HepG2 (cell line): Measurements from ENCODE around the gene ADIPOR2. TPM values are rescaled to one million over a fixed set of nuclear protein-coding genes. Genes with fewer than 3 reads are reported as not detected.
A peak's percentile ranks its signal among the peaks of the same experiment; 100 is the strongest.

Experiments used
- ATF6 ChIP-seq: sonication (generic); formaldehyde crosslinking; conservative IDR thresholded peaks from 2 replicates; pipeline ENCODE4 v1.4.0; 2020; ENCODE audit warnings: missing genetic modification reagents
- FOXA3 ChIP-seq: IDR thresholded peaks from 2 replicates; pipeline ENCODE4 v1.6.1; 2016; ENCODE audit warnings: missing genetic modification reagents, missing compliant biosample characterization
- MAX ChIP-seq: IDR thresholded peaks from 2 replicates; pipeline ENCODE4 v1.6.1; 2012; ENCODE audit warnings: inconsistent platforms
- PRDM15 ChIP-seq: sonication (generic); formaldehyde crosslinking; IDR thresholded peaks from 2 replicates; pipeline ENCODE4 v1.4.0; 2020; ENCODE audit warnings: missing genetic modification reagents
- RCOR2 ChIP-seq: IDR thresholded peaks from 2 replicates; pipeline ENCODE4 v1.6.1; 2016; ENCODE audit warnings: missing biosample characterization, missing genetic modification reagents
- RERE ChIP-seq: IDR thresholded peaks from 2 replicates; pipeline ENCODE4 v1.6.1; 2016; ENCODE audit warnings: low read depth, missing genetic modification reagents, missing compliant biosample characterization
- SAP130 ChIP-seq: IDR thresholded peaks from 2 replicates; pipeline ENCODE4 v1.6.1; 2016; ENCODE audit warnings: low read depth
- SKIL ChIP-seq: sonication (generic); formaldehyde crosslinking; IDR thresholded peaks from 2 replicates; pipeline ENCODE4 v1.8.0; 2022; ENCODE audit warnings: missing genetic modification reagents, mild to moderate bottlenecking, moderate library complexity, borderline replicate concordance
- SMAD9 ChIP-seq: sonication (generic); formaldehyde crosslinking; IDR thresholded peaks from 2 replicates; pipeline ENCODE4 v1.5.1; 2020; ENCODE audit warnings: mild to moderate bottlenecking, missing genetic modification reagents
- ZFP37 ChIP-seq: sonication (generic); formaldehyde crosslinking; IDR thresholded peaks from 2 replicates; pipeline ENCODE4 v1.4.0; 2020; ENCODE audit warnings: missing genetic modification reagents, borderline replicate concordance
- ZNF3 ChIP-seq: IDR thresholded peaks from 2 replicates; pipeline ENCODE4 v1.7.0; 2017; ENCODE audit warnings: inconsistent platforms
- ZNF512 ChIP-seq: sonication (generic); formaldehyde crosslinking; IDR thresholded peaks from 2 replicates; pipeline ENCODE4 v1.4.0; 2020; ENCODE audit warnings: mild to moderate bottlenecking, missing genetic modification reagents
- ZNF572 ChIP-seq: sonication (generic); formaldehyde crosslinking; IDR thresholded peaks from 2 replicates; pipeline ENCODE4 v1.5.1; 2020; ENCODE audit warnings: mild to moderate bottlenecking, missing genetic modification reagents
- ZNF879 ChIP-seq: sonication (generic); formaldehyde crosslinking; IDR thresholded peaks from 2 replicates; pipeline ENCODE4 v1.8.1; 2023; ENCODE audit warnings: missing genetic modification reagents
- polyA plus RNA-seq, 8 experiments: library from polyadenylated mRNA; depleted of rRNA in 3 of 8; stranded (reverse) in 7 of 8; unstranded in 1 of 8; fragments of >200 nt; fragmentation: Illumina TruSeq in 4 of 8; extraction: Trizol in 4 of 8; gene quantifications; 2 replicates each; pipeline versions ENCODE4 v1.2.1 to v1.2.3, GENCODE V29; 2011 to 2016; ENCODE audit warnings: low read depth in 4 of 8, missing spikeins in 1 of 8, mixed read lengths in 1 of 8; ENCODE audit not compliant: insufficient read depth in 1 of 8
- total RNA-seq, 5 experiments: library from RNA; depleted of rRNA; stranded (reverse); fragments of >200 nt; fragmentation: Illumina TruSeq; extraction: Trizol; gene quantifications; 2 replicates each; pipeline ENCODE4 v1.2.3, GENCODE V29; 2016; ENCODE audit warnings: low read depth in 1 of 5

ADIPOR2 gene
- total and polyA plus RNA-seq, 2 of the 13 experiments (the other 11 are each of a cell fraction or from before 2014, with no cell fraction given) = 35.2 to 52.2 TPM

- TF ChIP-seq ATF6 (CRISPR knock-in tag) (no peak), ZNF3 (no peak), SKIL (CRISPR knock-in tag) (peak; percentile 54; the same call in 1 of the 2 replicates), RERE (CRISPR knock-in tag) (no peak), RCOR2 (peak; percentile 58), MAX (no peak), SAP130 (peak; percentile 82), ZNF572 (CRISPR knock-in tag) (no peak), ZFP37 (CRISPR knock-in tag) (0 out of 2 replicates have a peak, but pooled peaks have one; percentile 38), ZNF879 (CRISPR knock-in tag) (no peak), SMAD9 (CRISPR knock-in tag) (peak; percentile 39; the same call in 1 of the 2 replicates), ZNF512 (no peak), PRDM15 (CRISPR knock-in tag) (peak; percentile 18; the same call in 1 of the 2 replicates), FOXA3 (CRISPR knock-in tag) (peak; percentile 68; the same call in 1 of the 2 replicates)
Measured at GRCh38 chr12:1812650-1813302, 121.9 kb downstream of the ADIPOR2 start (continued).
